Osteoblast (primary cell): Measurements from ENCODE around the gene SIGLEC10. TPM values are rescaled to one million over a fixed set of nuclear protein-coding genes. Genes with fewer than 3 reads are reported as not detected.
A peak's percentile ranks its signal among the peaks of the same experiment; 100 is the strongest.

Source experiments
- DNase-seq: peaks from one replicate; pipeline ENCODE4 v3.0.0; 2011; ENCODE audit warnings: low spot score, mixed read lengths; ENCODE audit not compliant: insufficient read length; ENCODE audit errors: missing footprints
- H2AFZ ChIP-seq: 2 replicates; pipeline ENCODE4 v1.6.0; 2011; ENCODE audit warnings: mild to moderate bottlenecking, low read length
- H3K27ac ChIP-seq: 2 replicates; pipeline ENCODE4 v1.5.1; 2011; ENCODE audit warnings: mild to moderate bottlenecking, low read depth, low read length, moderate library complexity
- H3K27me3 ChIP-seq: 2 replicates; pipeline ENCODE4 v1.6.0; 2012; ENCODE audit warnings: mild to moderate bottlenecking, control low read depth, inconsistent platforms, low read length, moderate library complexity; ENCODE audit not compliant: insufficient read depth
- H3K36me3 ChIP-seq: 2 replicates; pipeline ENCODE4 v1.5.1; 2011; ENCODE audit warnings: mild to moderate bottlenecking, low read length, control low read depth, moderate library complexity; ENCODE audit not compliant: insufficient read depth
- H3K4me1 ChIP-seq: 2 replicates; pipeline ENCODE4 v1.5.1; 2011; ENCODE audit warnings: mild to moderate bottlenecking, low read length, control low read depth, moderate library complexity; ENCODE audit not compliant: insufficient read depth
- H3K4me2 ChIP-seq: 2 replicates; pipeline ENCODE4 v1.6.0; 2011; ENCODE audit warnings: mild to moderate bottlenecking, low read length; ENCODE audit not compliant: insufficient read depth
- H3K4me3 ChIP-seq: fragments of 200-600 bp; sonication (generic); 3 replicates; pipeline ENCODE4 v1.5.1; 2012; ENCODE audit warnings: mild to moderate bottlenecking, low read length, inconsistent platforms; ENCODE audit not compliant: insufficient read depth
- H3K79me2 ChIP-seq: 2 replicates; pipeline ENCODE4 v1.6.0; 2012; ENCODE audit warnings: mild to moderate bottlenecking, low read length, control low read depth, inconsistent platforms; ENCODE audit not compliant: insufficient read depth
- H3K9me3 ChIP-seq: 2 replicates; pipeline ENCODE4 v1.5.1; 2011; ENCODE audit warnings: low read depth, low read length, control low read depth
- H4K20me1 ChIP-seq: 2 replicates; pipeline ENCODE4 v1.6.0; 2012; ENCODE audit warnings: mild to moderate bottlenecking, low read length, control low read depth; ENCODE audit not compliant: insufficient read depth
- small RNA-seq: library from RNA; depleted of rRNA; stranded (forward); fragments of <200 nt; gene quantifications from one replicate; pipeline ENCODE3, GENCODE V24; 2012
- total RNA-seq: library from RNA; depleted of rRNA; stranded (reverse); fragments of >200 nt; gene quantifications from 2 replicates; pipeline ENCODE4 v1.2.3, GENCODE V29; 2012
- TF ChIP-seq, protein P1 (sequence below): IDR thresholded peaks from 2 replicates; pipeline ENCODE4 v1.5.1; 2011; ENCODE audit warnings: mild to moderate bottlenecking, low read depth, low read length, moderate library complexity; ENCODE audit errors: extremely low read depth

The SIGLEC10 gene
- total RNA-seq, 1 donor: not detected

DNA sequence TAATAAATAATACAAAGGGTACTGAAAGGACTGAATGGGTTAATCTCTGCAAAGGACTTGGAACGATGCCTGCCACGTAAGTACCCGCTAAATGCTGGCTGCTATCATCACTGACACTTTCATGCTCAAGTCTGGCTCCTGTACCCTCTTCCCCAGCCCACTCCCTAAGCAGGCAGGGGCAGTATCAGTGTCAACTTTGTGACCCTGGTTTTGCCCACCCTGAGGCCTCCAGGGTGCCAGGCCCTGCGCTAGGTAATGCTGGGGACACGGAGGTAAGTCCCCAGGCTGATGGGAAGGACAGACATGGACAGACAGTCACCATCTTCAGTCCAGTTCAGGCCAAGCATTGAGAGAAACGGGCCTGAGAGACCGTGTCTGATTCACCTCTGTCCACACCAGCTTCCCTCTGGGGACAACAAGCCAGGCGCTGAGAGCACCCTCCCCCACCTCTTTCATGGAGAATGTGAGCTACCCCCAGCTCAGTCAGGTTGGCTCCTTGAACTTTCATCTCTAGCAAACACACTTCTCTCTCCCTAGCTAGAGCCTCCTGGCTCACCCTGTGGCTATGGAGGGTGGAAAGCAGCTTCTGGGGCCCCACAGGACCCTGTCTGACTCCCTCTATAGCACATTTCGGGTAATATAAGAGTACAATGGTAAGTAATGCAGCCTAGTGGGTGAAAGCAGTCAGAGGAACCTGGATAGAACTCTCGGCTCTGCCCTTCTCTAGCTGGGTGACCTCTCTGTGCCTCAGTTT, 52.1 kb downstream of the SIGLEC10 start:
- Histone ChIP-seq H3K4me2 (peak overlapping the region; percentile 100), H2AFZ (peak overlapping the region; percentile 85), H3K4me1 (peaks cover 42% of the 10 kb centered on the region), H3K36me3 (no peaks in the 10 kb centered on the region), H3K9me3 (no peaks in the 10 kb centered on the region), H4K20me1 (no peaks in the 10 kb centered on the region), H3K27me3 (no peaks in the 10 kb centered on the region), H3K27ac (peak overlapping the region; percentile 98), H3K79me2 (peaks cover 42% of the 10 kb centered on the region), H3K4me3 (peak overlapping the region; percentile 99)
- DNase-seq: peak; percentile 76
- TF ChIP-seq, protein P1, sequence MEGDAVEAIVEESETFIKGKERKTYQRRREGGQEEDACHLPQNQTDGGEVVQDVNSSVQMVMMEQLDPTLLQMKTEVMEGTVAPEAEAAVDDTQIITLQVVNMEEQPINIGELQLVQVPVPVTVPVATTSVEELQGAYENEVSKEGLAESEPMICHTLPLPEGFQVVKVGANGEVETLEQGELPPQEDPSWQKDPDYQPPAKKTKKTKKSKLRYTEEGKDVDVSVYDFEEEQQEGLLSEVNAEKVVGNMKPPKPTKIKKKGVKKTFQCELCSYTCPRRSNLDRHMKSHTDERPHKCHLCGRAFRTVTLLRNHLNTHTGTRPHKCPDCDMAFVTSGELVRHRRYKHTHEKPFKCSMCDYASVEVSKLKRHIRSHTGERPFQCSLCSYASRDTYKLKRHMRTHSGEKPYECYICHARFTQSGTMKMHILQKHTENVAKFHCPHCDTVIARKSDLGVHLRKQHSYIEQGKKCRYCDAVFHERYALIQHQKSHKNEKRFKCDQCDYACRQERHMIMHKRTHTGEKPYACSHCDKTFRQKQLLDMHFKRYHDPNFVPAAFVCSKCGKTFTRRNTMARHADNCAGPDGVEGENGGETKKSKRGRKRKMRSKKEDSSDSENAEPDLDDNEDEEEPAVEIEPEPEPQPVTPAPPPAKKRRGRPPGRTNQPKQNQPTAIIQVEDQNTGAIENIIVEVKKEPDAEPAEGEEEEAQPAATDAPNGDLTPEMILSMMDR: peak; percentile 14

DNA sequence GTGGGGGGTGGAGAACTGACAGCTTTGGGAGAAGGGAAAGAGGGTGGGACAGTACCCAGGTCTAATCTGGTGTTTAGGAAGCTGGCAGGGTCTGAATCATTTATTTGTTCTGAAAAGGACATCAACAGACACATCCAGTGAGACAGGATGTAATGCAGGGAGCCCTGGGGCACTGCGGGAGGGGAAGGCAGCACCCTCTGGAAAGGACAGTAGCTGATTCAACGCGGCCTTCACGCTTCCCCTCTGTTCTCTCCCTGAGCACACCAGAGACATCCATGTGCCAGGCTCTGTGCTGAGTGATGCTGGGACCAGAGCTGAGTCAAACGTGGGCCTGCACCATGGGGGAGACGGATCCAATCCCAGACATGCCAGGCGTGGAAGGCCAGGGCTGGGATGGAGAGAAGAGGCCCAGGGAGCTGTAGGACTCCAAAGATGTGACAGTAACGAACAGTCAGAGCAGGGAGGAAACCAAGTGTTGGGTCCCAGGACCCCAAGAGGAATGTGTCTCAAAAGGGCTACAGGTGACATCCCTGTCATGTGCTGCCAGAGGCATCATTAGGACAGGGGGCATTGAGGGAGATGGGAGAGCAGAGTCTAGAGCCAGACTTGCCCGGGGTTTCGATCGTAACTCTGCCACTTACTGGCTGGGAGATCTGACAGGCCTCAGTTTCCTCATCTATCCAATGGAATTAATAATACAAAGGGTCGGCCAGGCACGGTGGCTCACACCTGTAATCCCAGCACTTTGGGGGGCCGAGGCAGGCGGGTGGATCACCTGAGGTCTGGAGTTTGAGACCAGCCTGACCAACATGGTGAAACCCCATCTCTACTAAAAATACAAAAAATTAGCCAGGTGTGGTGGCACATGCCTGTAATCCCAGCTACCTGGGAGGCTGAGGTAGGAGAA, 53.0 kb downstream of the SIGLEC10 start:
- Histone ChIP-seq H2AFZ (no peak overlapping the region), H3K4me2 (peak overlapping the region; percentile 2), H3K4me3 (no peak overlapping the region), H3K36me3 (no peaks in the 10 kb centered on the region), H3K27ac (peak overlapping the region; percentile 94), H3K27me3 (no peaks in the 10 kb centered on the region), H3K4me1 (peaks cover 47% of the 10 kb centered on the region), H4K20me1 (no peaks in the 10 kb centered on the region), H3K79me2 (peaks cover 42% of the 10 kb centered on the region), H3K9me3 (no peaks in the 10 kb centered on the region)
- TF ChIP-seq, protein P1: no peak
- no peak for DNase-seq

DNA sequence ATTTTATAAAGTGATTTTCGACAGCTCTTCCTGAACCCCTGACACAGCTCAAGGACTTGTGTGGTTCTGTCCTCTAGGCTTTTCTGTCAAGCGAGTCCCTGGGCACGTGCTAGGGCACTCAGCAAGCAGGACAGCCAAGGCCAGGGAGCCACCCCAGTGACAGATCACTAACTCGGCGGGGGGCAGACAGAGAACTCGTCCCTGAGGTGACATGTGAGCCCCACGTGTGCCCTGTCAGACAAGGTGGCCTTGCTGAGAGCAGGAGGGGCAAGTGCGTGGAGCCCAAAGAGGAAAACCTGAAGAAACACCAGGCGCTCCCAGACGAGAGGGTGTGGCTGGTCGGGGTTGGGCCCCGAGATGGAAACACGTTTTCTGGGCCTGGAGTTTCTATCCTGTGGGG, 56.2 kb downstream of the SIGLEC10 start:
- H3K4me2 ChIP-seq: no peak overlapping the region
- H3K36me3 ChIP-seq: no peaks in the 10 kb centered on the region
- H3K9me3 ChIP-seq: no peaks in the 10 kb centered on the region
- H3K27ac ChIP-seq: no peak overlapping the region
- no peak overlapping the region for H3K4me3 ChIP-seq
- H3K79me2 ChIP-seq: peaks cover 53% of the 10 kb centered on the region
- peaks cover 45% of the 10 kb centered on the region for H3K4me1 ChIP-seq
- TF ChIP-seq, protein P1: no peak
- no peak overlapping the region for H2AFZ ChIP-seq
- no peaks in the 10 kb centered on the region for H3K27me3 ChIP-seq
- DNase-seq: peak; percentile 47
- peaks cover 5% of the 10 kb centered on the region for H4K20me1 ChIP-seq

Small RNA genes within 50 kb of the gene (small RNA-seq; reads per million reads assigned to genes)
- not detected for gene AC020914.5

Other genes starting within 250 kb of the SIGLEC10 start
- gene CD33, start 192.6 kb downstream of the SIGLEC10 start, total RNA-seq: not detected in 2 replicates
- not detected in 2 replicates for gene SIGLECL1, start 166.6 kb downstream of the SIGLEC10 start, total RNA-seq
- gene IGLON5, start 106.0 kb downstream of the SIGLEC10 start, total RNA-seq: not detected in 2 replicates
- 0.72 and 0.88 TPM in 2 replicates for gene VSIG10L, start 75.5 kb downstream of the SIGLEC10 start, total RNA-seq
- 68.4 and 84.3 TPM in 2 replicates for gene ETFB, start 51.3 kb downstream of the SIGLEC10 start, total RNA-seq
- gene CLDND2, start 48.6 kb downstream of the SIGLEC10 start, total RNA-seq: not detected in 2 replicates
- not detected in 2 replicates for gene NKG7, start 45.0 kb downstream of the SIGLEC10 start, total RNA-seq
- not detected in 2 replicates for gene LIM2, start 29.7 kb downstream of the SIGLEC10 start, total RNA-seq
- gene C19orf84, start 27.1 kb downstream of the SIGLEC10 start, total RNA-seq: not detected in 2 replicates
- gene SIGLEC8, start 40.8 kb upstream of the SIGLEC10 start, total RNA-seq: not detected in 2 replicates
- not detected in 2 replicates for gene CEACAM18, start 60.9 kb upstream of the SIGLEC10 start, total RNA-seq
- under 0.01 TPM in 1 of 2 replicates, not detected in the other for gene SIGLEC12, start 84.2 kb upstream of the SIGLEC10 start, total RNA-seq
- gene SIGLEC6, start 114.0 kb upstream of the SIGLEC10 start, total RNA-seq: not detected in 2 replicates
- gene ZNF175, start 153.6 kb upstream of the SIGLEC10 start, total RNA-seq: 6.2 and 7.6 TPM in 2 replicates
- gene SIGLEC5, start 212.8 kb upstream of the SIGLEC10 start, total RNA-seq: under 0.01 TPM in 1 of 2 replicates, not detected in the other
- not detected in 2 replicates for gene SIGLEC14, start 229.2 kb upstream of the SIGLEC10 start, total RNA-seq